Right lobe of liver (tissue), 6 donors: ENCODE results near the gene SMPD3. TPM values are rescaled to one million over a fixed set of nuclear protein-coding genes. Genes with fewer than 3 reads are reported as not detected.

Source experiments
- ATAC-seq, 4 donors: fragments of 200-7000 bp; cut with Tn5 transposase; one replicate each; pipeline ENCODE4 v1.9.1; 2020; ENCODE audit warnings: mild to moderate bottlenecking in 4 of 4, moderate library complexity in 4 of 4
- DNase-seq, 3 donors: peaks; one replicate each; pipeline ENCODE4 v3.0.0-alpha.2; 2020
- H3K27ac ChIP-seq, 3 donors: fragments of 200-600 bp; one replicate each; pipeline ENCODE4 v1.8.0; 2022
- H3K27me3 ChIP-seq, 2 donors: fragments of 200-600 bp; one replicate each; pipeline ENCODE4 v1.8.0; 2022
- H3K36me3 ChIP-seq, 4 donors: fragments of 200-600 bp; sonication (generic) in 1 of 4; one replicate each; pipeline versions ENCODE4 v1.5.1 to v1.8.0; 2017 to 2022; ENCODE audit warnings: control low read depth in 1 of 4
- H3K4me1 ChIP-seq, 4 donors: fragments of 200-600 bp; sonication (generic) in 1 of 4; one replicate each; pipeline versions ENCODE4 v1.5.1 to v1.8.0; 2017 to 2022; ENCODE audit warnings: control low read depth in 1 of 4
- H3K4me3 ChIP-seq, 3 donors: fragments of 200-600 bp; one replicate each; pipeline ENCODE4 v1.8.0; 2022
- H3K9me3 ChIP-seq, 4 donors: fragments of 200-600 bp; sonication (generic) in 1 of 4; one replicate each; pipeline versions ENCODE4 v1.5.1 to v1.8.0; 2017 to 2022; ENCODE audit warnings: control low read depth in 1 of 4
- POLR2A ChIP-seq: fragments of 450-650 bp; IDR thresholded peaks from one replicate; pipeline ENCODE4 v1.6.1; 2017; ENCODE audit warnings: antibody characterized with exemption, mild to moderate bottlenecking
- WGBS: methylation state at CpG from one replicate; pipeline ENCODE4 v1.1.6; 2018; ENCODE audit warnings: low coverage, low lambda C conversion rate; ENCODE audit not compliant: insufficient coverage; ENCODE audit errors: missing lambda C conversion rate; 5-methylcytosine and 5-hydroxymethylcytosine counted together
- intact Hi-C, 2 donors: fragments of 100-400 bp; cut with DNase I; formaldehyde crosslinking; loops; one replicate each; pipeline versions ENCODE4 v1.11.2 to v1.14.1; 2022
- total RNA-seq, 6 experiments: library from RNA; depleted of rRNA in 2 of 6; stranded (reverse); fragments of >200 nt in 2 of 6; fragmentation: NEBNext Ultra II Directional in 3 of 6; extraction: Animal tissue kit (Norgen Biotek cat#: 25700) in 3 of 6; gene quantifications; one replicate each; pipeline versions ENCODE4 v1.1.0 to v1.2.4, GENCODE V29; 2016 to 2023
- TF ChIP-seq, protein P1 (sequence below), 4 donors: fragments of 200-600 bp in 3 of 4; fragments of 450-650 bp in 1 of 4; IDR thresholded peaks; one replicate each; pipeline versions ENCODE4 v1.5.1 to v1.8.0; 2016 to 2022; ENCODE audit warnings: antibody characterized with exemption in 4 of 4, mild to moderate bottlenecking in 2 of 4
- donor health status: DM: no; HTN: yes; CAD: no.
- donor health status: DM: no; HTN: no; CAD: no.
- donor health status: DM: no; HTN: no; CAD: no.
- donor health status: DM: no; HTN: yes; CAD: no.
- donor health status: DM: no; HTN: yes; CAD: no.

SMPD3 gene
- total RNA-seq, 6 experiments from 2014 or later, result 0.18 to 27.2 (median 5.0) TPM

DNA sequence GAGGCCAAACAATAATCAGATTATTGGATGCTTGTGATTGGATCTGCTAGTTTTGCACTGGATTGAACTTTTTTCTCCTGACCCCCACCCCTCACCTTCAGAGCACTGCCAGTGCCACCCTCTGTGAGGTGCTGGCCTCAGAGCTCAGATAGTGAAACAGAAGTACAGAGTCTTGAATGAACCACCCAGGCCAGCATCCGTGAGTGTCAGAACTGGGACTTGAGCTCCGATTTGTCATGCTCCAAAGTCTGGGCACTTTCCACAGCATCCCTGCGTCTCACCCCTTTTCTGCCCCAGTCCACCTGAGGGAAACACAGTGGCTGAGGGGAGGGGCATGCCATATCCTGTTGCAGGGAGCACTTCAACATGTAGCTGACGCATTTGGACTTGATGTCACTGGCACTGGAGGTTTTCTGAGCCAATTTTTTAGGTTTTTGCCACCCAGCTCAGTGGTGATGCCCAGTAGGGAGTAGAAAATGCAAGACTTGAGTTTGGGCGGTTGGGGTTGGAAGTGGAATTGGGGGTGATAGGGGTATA is 47.3 kb downstream of the SMPD3 start:
- intact Hi-C loops, result no loop called here
- Histone ChIP-seq H3K27me3 (no peaks in the 10 kb centered on the region), H3K27ac (no peak overlapping the region), H3K36me3 (no peaks in the 10 kb centered on the region), H3K4me3 (no peak overlapping the region), H3K9me3 (no peaks in the 10 kb centered on the region), H3K4me1 (peaks cover 0 to 21% (median 0%) of the 10 kb centered on the region in 4 donors)
- ATAC-seq, result no peak
- DNase-seq, result peak in 1 of 3 donors; percentile 8
- 42% methylated on average over 4 of the region's 5 CpGs for WGBS
- TF ChIP-seq POLR2A, result no peak
- TF ChIP-seq, protein P1, sequence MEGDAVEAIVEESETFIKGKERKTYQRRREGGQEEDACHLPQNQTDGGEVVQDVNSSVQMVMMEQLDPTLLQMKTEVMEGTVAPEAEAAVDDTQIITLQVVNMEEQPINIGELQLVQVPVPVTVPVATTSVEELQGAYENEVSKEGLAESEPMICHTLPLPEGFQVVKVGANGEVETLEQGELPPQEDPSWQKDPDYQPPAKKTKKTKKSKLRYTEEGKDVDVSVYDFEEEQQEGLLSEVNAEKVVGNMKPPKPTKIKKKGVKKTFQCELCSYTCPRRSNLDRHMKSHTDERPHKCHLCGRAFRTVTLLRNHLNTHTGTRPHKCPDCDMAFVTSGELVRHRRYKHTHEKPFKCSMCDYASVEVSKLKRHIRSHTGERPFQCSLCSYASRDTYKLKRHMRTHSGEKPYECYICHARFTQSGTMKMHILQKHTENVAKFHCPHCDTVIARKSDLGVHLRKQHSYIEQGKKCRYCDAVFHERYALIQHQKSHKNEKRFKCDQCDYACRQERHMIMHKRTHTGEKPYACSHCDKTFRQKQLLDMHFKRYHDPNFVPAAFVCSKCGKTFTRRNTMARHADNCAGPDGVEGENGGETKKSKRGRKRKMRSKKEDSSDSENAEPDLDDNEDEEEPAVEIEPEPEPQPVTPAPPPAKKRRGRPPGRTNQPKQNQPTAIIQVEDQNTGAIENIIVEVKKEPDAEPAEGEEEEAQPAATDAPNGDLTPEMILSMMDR (IDR thresholded peaks at IDR 0.05), result no peak

DNA sequence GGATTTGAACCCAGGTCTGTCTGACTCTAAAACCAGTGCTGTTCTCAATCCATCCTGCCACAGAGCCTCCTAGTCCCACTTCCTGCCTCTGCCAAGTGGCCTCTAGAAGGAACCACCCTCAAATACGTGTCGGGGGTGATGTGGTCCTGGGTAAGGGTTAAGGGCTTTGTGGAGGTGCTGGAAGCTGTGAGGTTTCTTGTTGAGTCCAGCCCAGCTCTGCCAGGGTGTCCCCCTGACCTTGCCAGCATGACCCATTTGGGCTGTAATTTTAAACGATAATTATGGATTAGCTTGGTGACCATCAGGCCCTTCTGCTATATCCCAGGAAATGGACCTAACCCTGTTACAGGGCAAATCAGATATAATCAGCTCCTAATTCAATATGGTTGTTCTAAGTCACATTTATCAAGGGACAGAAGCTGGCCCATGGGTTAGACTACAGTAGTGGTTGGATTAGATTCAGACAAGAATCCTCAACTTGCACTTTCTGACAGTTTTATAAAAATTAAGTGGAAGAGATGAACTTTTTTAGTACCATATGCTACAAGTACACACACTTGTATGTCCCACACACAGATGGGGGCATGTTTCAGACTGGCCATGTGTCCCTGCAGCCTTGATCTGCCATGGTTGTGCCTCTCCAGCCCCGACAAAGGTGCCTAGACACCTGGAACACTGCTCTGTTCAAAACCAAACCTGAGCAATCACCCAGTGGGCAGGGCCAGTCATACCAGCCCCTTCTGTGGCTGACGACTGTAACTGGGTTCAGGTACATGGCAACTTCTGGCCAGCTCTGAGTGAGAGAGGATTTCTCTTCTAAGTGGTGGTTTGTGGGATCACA is 48.0 kb downstream of the SMPD3 start:
- Histone ChIP-seq H3K9me3 (no peaks in the 10 kb centered on the region), H3K4me1 (peaks cover 0 to 24% (median 0%) of the 10 kb centered on the region in 4 donors), H3K36me3 (no peaks in the 10 kb centered on the region), H3K27ac (no peak overlapping the region), H3K27me3 (no peaks in the 10 kb centered on the region), H3K4me3 (no peak overlapping the region)
- TF ChIP-seq, protein P1 (IDR thresholded peaks at IDR 0.05), result no peak
- TF ChIP-seq POLR2A, result no peak
- DNase-seq, result peak in 1 of 3 donors; percentile 31
- intact Hi-C loops, result no loop called here
- 80% methylated on average over 1 of the region's 5 CpGs for WGBS
- no peak for ATAC-seq

DNA sequence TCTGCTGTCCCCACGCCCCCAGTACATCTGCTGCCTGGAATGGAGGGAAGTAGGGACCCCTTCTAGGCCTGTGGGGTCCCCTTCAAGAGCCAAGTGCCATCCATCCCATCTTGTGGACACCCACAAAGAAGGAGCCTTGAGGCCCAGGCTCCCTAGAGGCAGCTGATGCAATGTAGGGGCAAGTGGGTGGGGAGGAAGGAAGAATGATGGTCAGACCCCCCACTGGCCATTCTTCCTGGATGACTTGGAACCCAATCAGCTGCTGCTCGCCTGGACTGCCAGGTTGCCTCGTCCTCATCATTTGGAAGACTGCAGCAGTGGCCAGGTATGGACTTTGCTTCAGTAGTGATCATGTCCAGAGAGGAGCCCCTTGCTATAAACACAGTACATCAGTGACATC is 48.9 kb downstream of the SMPD3 start:
- WGBS, result no CpG with 5 or more reads among the region's 3 CpGs

DNA sequence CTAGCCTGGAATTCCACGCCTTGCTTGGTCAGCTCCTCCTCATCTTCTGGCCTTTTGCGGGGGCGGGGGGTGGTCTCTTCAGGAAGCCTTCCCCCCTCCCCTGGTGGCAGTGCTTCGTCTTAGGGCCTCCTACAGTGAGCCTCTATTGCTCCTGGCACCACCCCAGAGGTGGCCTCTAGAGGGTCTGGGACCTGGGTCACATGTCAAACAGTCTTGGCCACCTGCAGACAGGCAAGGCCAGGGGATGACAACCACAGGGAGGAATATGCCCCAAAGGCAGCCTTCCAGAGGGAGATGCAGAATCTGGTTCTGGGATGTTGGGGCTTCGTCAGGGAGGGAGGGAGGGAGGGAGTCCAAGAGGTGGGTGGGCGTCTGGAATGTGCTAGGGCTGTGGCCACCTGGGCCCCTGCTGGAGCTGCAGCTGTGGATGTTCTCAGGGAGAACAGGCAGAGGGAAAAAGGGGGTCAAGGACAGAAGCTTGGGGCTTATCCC is 50.6 kb downstream of the SMPD3 start:
- Histone ChIP-seq H3K9me3 (no peaks in the 10 kb centered on the region), H3K4me1 (peaks cover 0 to 7% (median 0%) of the 10 kb centered on the region in 4 donors), H3K4me3 (no peak overlapping the region), H3K36me3 (no peaks in the 10 kb centered on the region), H3K27me3 (no peaks in the 10 kb centered on the region), H3K27ac (no peak overlapping the region)
- DNase-seq, result peak in 1 of 3 donors; percentile 39
- 73% methylated on average over 6 of the region's 6 CpGs for WGBS
- no peak for ATAC-seq
- intact Hi-C loops, result loop anchor here (5.0 to 10.0 kb wide), 2 partner anchors 105 to 107 kb away; no protein-coding TSS in a partner anchor
- TF ChIP-seq POLR2A, result no peak
- TF ChIP-seq, protein P1 (IDR thresholded peaks at IDR 0.05), result no peak

More for the DNA sequence above, 48.9 kb downstream of the SMPD3 start:
- Histone ChIP-seq H3K27me3 (no peaks in the 10 kb centered on the region), H3K27ac (no peak overlapping the region), H3K4me1 (peaks cover 0 to 16% (median 0%) of the 10 kb centered on the region in 4 donors), H3K9me3 (no peaks in the 10 kb centered on the region), H3K36me3 (no peaks in the 10 kb centered on the region), H3K4me3 (no peak overlapping the region)
- DNase-seq (peak in 1 of 3 donors; percentile 14), ATAC-seq (no peak)
- intact Hi-C loops, result loop anchor here (5.0 to 10.0 kb wide), 2 partner anchors 103 to 105 kb away; no protein-coding TSS in a partner anchor
- TF ChIP-seq, protein P1 (IDR thresholded peaks at IDR 0.05), result no peak
- TF ChIP-seq POLR2A, result no peak
